Measurements from ENCODE around the gene GSTCD.
"Not testable (repeated sequence)": the region's sequence is repeated elsewhere in the genome, so short reads cannot be mapped to it uniquely, and the experiment has no call there.

Gene GSTCD

GRCh38 chr4:105715692-105716278 lies 7.2 kb downstream of the GSTCD start:
- no peak overlapping the region for H3K4me3 ChIP-seq (ENCODE audit: low read depth, low read length)
- no peak overlapping the region for H3K9ac ChIP-seq (ENCODE audit: low read length)
- no peaks in the 10 kb centered on the region for H3K4me1 ChIP-seq (ENCODE audit: control insufficient read depth, insufficient read depth, low read length)
- H3K27ac ChIP-seq (ENCODE audit: low read depth, low read length) = no peak overlapping the region
- peaks cover 8% of the 10 kb centered on the region for H3K9me3 ChIP-seq (ENCODE audit: control insufficient read depth, insufficient read depth, low read depth, low read length)
- H3K27me3 ChIP-seq (ENCODE audit: control insufficient read depth, insufficient read depth, low read length) = no peaks in the 10 kb centered on the region
- H3K36me3 ChIP-seq (ENCODE audit: control insufficient read depth, insufficient read depth, low read length) = peaks cover 17% of the 10 kb centered on the region

GRCh38 chr4:105719204-105719603 lies 10.6 kb downstream of the GSTCD start:
- no peak overlapping the region for H3K27ac ChIP-seq (ENCODE audit: low read depth, low read length)
- H3K36me3 ChIP-seq (ENCODE audit: control insufficient read depth, insufficient read depth, low read length) = peaks cover 29% of the 10 kb centered on the region

GRCh38 chr4:105725623-105726022 lies 17.0 kb downstream of the GSTCD start:
- Histone ChIP-seq H3K27ac (ENCODE audit: low read depth, low read length) (no peak overlapping the region), H3K4me1 (ENCODE audit: control insufficient read depth, insufficient read depth, low read length) (no peaks in the 10 kb centered on the region), H3K4me3 (ENCODE audit: low read depth, low read length) (no peak overlapping the region), H3K9ac (ENCODE audit: low read length) (no peak overlapping the region), H3K27me3 (ENCODE audit: control insufficient read depth, insufficient read depth, low read length) (no peaks in the 10 kb centered on the region), H3K9me3 (ENCODE audit: control insufficient read depth, insufficient read depth, low read depth, low read length) (no peaks in the 10 kb centered on the region), H3K36me3 (ENCODE audit: control insufficient read depth, insufficient read depth, low read length) (peaks cover 35% of the 10 kb centered on the region)

More at GRCh38 chr4:105719204-105719603, 10.6 kb downstream of the GSTCD start:
- no peak overlapping the region for H3K9ac ChIP-seq (ENCODE audit: low read length)
- H3K4me3 ChIP-seq (ENCODE audit: low read depth, low read length) = no peak overlapping the region
- no peaks in the 10 kb centered on the region for H3K4me1 ChIP-seq (ENCODE audit: control insufficient read depth, insufficient read depth, low read length)
- peaks cover 8% of the 10 kb centered on the region for H3K9me3 ChIP-seq (ENCODE audit: control insufficient read depth, insufficient read depth, low read depth, low read length)
- H3K27me3 ChIP-seq (ENCODE audit: control insufficient read depth, insufficient read depth, low read length) = no peaks in the 10 kb centered on the region

GRCh38 chr4:105729895-105730294 lies 21.3 kb downstream of the GSTCD start:
- H3K27me3 ChIP-seq (ENCODE audit: control insufficient read depth, insufficient read depth, low read length); H3K27ac ChIP-seq (ENCODE audit: low read depth, low read length); H3K9me3 ChIP-seq (ENCODE audit: control insufficient read depth, insufficient read depth, low read depth, low read length); H3K4me1 ChIP-seq (ENCODE audit: control insufficient read depth, insufficient read depth, low read length); H3K9ac ChIP-seq (ENCODE audit: low read length); H3K4me3 ChIP-seq (ENCODE audit: low read depth, low read length): not testable (repeated sequence)
- peaks cover 23% of the 10 kb centered on the region for H3K36me3 ChIP-seq (ENCODE audit: control insufficient read depth, insufficient read depth, low read length)

GRCh38 chr4:105735217-105735616 lies 26.6 kb downstream of the GSTCD start:
- not testable (repeated sequence) for H3K4me1 ChIP-seq (ENCODE audit: control insufficient read depth, insufficient read depth, low read length); H3K4me3 ChIP-seq (ENCODE audit: low read depth, low read length); H3K27me3 ChIP-seq (ENCODE audit: control insufficient read depth, insufficient read depth, low read length); H3K9ac ChIP-seq (ENCODE audit: low read length); H3K27ac ChIP-seq (ENCODE audit: low read depth, low read length)
- Histone ChIP-seq H3K9me3 (ENCODE audit: control insufficient read depth, insufficient read depth, low read depth, low read length) (peaks cover 26% of the 10 kb centered on the region), H3K36me3 (ENCODE audit: control insufficient read depth, insufficient read depth, low read length) (peaks cover 28% of the 10 kb centered on the region)

GRCh38 chr4:105741548-105741947 lies 33.0 kb downstream of the GSTCD start:
- no peak overlapping the region for H3K4me3 ChIP-seq (ENCODE audit: low read depth, low read length)
- no peak overlapping the region for H3K27ac ChIP-seq (ENCODE audit: low read depth, low read length)
- peaks cover 13% of the 10 kb centered on the region for H3K9me3 ChIP-seq (ENCODE audit: control insufficient read depth, insufficient read depth, low read depth, low read length)
- H3K27me3 ChIP-seq (ENCODE audit: control insufficient read depth, insufficient read depth, low read length) = no peaks in the 10 kb centered on the region
- H3K4me1 ChIP-seq (ENCODE audit: control insufficient read depth, insufficient read depth, low read length) = no peaks in the 10 kb centered on the region
- H3K36me3 ChIP-seq (ENCODE audit: control insufficient read depth, insufficient read depth, low read length) = peaks cover 15% of the 10 kb centered on the region
- H3K9ac ChIP-seq (ENCODE audit: low read length) = no peak overlapping the region

- Histone ChIP-seq H3K9ac (ENCODE audit: low read length) (no peak overlapping the region), H3K27me3 (ENCODE audit: control insufficient read depth, insufficient read depth, low read length) (no peaks in the 10 kb centered on the region), H3K27ac (ENCODE audit: low read depth, low read length) (no peak overlapping the region), H3K36me3 (ENCODE audit: control insufficient read depth, insufficient read depth, low read length) (peaks cover 3% of the 10 kb centered on the region; the same call in 1 of the 2 replicates), H3K4me1 (ENCODE audit: control insufficient read depth, insufficient read depth, low read length) (no peaks in the 10 kb centered on the region), H3K9me3 (ENCODE audit: control insufficient read depth, insufficient read depth, low read depth, low read length) (no peaks in the 10 kb centered on the region), H3K4me3 (ENCODE audit: low read depth, low read length) (no peak overlapping the region)
Measured at GRCh38 chr4:105748222-105748621, 39.6 kb downstream of the GSTCD start.

GRCh38 chr4:105751718-105752299 lies 43.2 kb downstream of the GSTCD start:
- Histone ChIP-seq H3K27ac (ENCODE audit: low read depth, low read length) (no peak overlapping the region), H3K4me3 (ENCODE audit: low read depth, low read length) (no peak overlapping the region), H3K27me3 (ENCODE audit: control insufficient read depth, insufficient read depth, low read length) (no peaks in the 10 kb centered on the region), H3K36me3 (ENCODE audit: control insufficient read depth, insufficient read depth, low read length) (peaks cover 2% of the 10 kb centered on the region; the same call in 1 of the 2 replicates), H3K9ac (ENCODE audit: low read length) (no peak overlapping the region), H3K4me1 (ENCODE audit: control insufficient read depth, insufficient read depth, low read length) (no peaks in the 10 kb centered on the region), H3K9me3 (ENCODE audit: control insufficient read depth, insufficient read depth, low read depth, low read length) (no peaks in the 10 kb centered on the region)

GRCh38 chr4:105753361-105753760 lies 44.8 kb downstream of the GSTCD start:
- no peak overlapping the region for H3K27ac ChIP-seq (ENCODE audit: low read depth, low read length)
- no peak overlapping the region for H3K9ac ChIP-seq (ENCODE audit: low read length)
- no peak overlapping the region for H3K4me3 ChIP-seq (ENCODE audit: low read depth, low read length)

GRCh38 chr4:105755375-105755774 lies 46.8 kb downstream of the GSTCD start:
- Histone ChIP-seq H3K9me3 (ENCODE audit: control insufficient read depth, insufficient read depth, low read depth, low read length) (no peaks in the 10 kb centered on the region), H3K36me3 (ENCODE audit: control insufficient read depth, insufficient read depth, low read length) (no peaks in the 10 kb centered on the region), H3K4me1 (ENCODE audit: control insufficient read depth, insufficient read depth, low read length) (no peaks in the 10 kb centered on the region), H3K27me3 (ENCODE audit: control insufficient read depth, insufficient read depth, low read length) (no peaks in the 10 kb centered on the region), H3K4me3 (ENCODE audit: low read depth, low read length) (no peak overlapping the region), H3K27ac (ENCODE audit: low read depth, low read length) (no peak overlapping the region), H3K9ac (ENCODE audit: low read length) (no peak overlapping the region)

More at GRCh38 chr4:105753361-105753760, 44.8 kb downstream of the GSTCD start:
- Histone ChIP-seq H3K4me1 (ENCODE audit: control insufficient read depth, insufficient read depth, low read length) (no peaks in the 10 kb centered on the region), H3K27me3 (ENCODE audit: control insufficient read depth, insufficient read depth, low read length) (no peaks in the 10 kb centered on the region), H3K36me3 (ENCODE audit: control insufficient read depth, insufficient read depth, low read length) (no peaks in the 10 kb centered on the region), H3K9me3 (ENCODE audit: control insufficient read depth, insufficient read depth, low read depth, low read length) (no peaks in the 10 kb centered on the region)

- Histone ChIP-seq H3K27me3 (ENCODE audit: control insufficient read depth, insufficient read depth, low read length) (no peaks in the 10 kb centered on the region), H3K36me3 (ENCODE audit: control insufficient read depth, insufficient read depth, low read length) (no peaks in the 10 kb centered on the region), H3K9me3 (ENCODE audit: control insufficient read depth, insufficient read depth, low read depth, low read length) (no peaks in the 10 kb centered on the region), H3K4me3 (ENCODE audit: low read depth, low read length) (no peak overlapping the region), H3K27ac (ENCODE audit: low read depth, low read length) (no peak overlapping the region), H3K9ac (ENCODE audit: low read length) (no peak overlapping the region), H3K4me1 (ENCODE audit: control insufficient read depth, insufficient read depth, low read length) (no peaks in the 10 kb centered on the region)
Measured at GRCh38 chr4:105758958-105759357, 50.4 kb downstream of the GSTCD start.

Measured in HUES6 (cell line).